Omental fat pad (tissue), 4 donors: ENCODE results near the gene MEMO1. TPM values are rescaled to one million over a fixed set of nuclear protein-coding genes. Genes with fewer than 3 reads are reported as not detected.

ENCODE experiments used
- ATAC-seq: fragments of 150-250 bp; one replicate; pipeline ENCODE4 v1.9.1; 2016; ENCODE audit warnings: mild to moderate bottlenecking, moderate library complexity; ENCODE audit not compliant: low FRiP score
- DNase-seq: peaks from one replicate; pipeline ENCODE4 v3.0.0-alpha.2; 2019; ENCODE audit warnings: low spot score
- CTCF ChIP-seq, 3 donors: fragments of 450-650 bp; IDR thresholded peaks; one replicate each; pipeline ENCODE4 v1.5.1; 2016 to 2017; ENCODE audit warnings: antibody characterized with exemption in 3 of 3, mild to moderate bottlenecking in 3 of 3, moderate library complexity in 2 of 3
- total RNA-seq, 4 donors: library from RNA; depleted of rRNA; stranded (reverse); fragments of >200 nt; gene quantifications; one replicate each; pipeline ENCODE4 v1.1.0, GENCODE V29; 2016

Gene MEMO1
- total RNA-seq, 4 donors from 2014 or later = 14.7 to 26.2 (median 21.7) TPM

GRCh38 chr2:32003791-32004190 is 7.0 kb downstream of the MEMO1 start:
- DNase-seq (no peak), ATAC-seq (no peak)
- TF ChIP-seq CTCF (IDR thresholded peaks at IDR 0.05) = no peak

GRCh38 chr2:32002406-32002805 is 8.4 kb downstream of the MEMO1 start:
- no peak for TF ChIP-seq CTCF (IDR thresholded peaks at IDR 0.05)

GRCh38 chr2:31999438-31999837 is 11.4 kb downstream of the MEMO1 start:
- TF ChIP-seq CTCF (IDR thresholded peaks at IDR 0.05) = no peak
- no peak for ATAC-seq
- no peak for DNase-seq

More at GRCh38 chr2:32002406-32002805, 8.4 kb downstream of the MEMO1 start:
- ATAC-seq (no peak), DNase-seq (no peak)

GRCh38 chr2:31998731-31999383 is 12.0 kb downstream of the MEMO1 start:
- TF ChIP-seq CTCF (IDR thresholded peaks at IDR 0.05) = no peak
- ATAC-seq = no peak
- no peak for DNase-seq

- no peak for ATAC-seq
- DNase-seq = no peak
- no peak for TF ChIP-seq CTCF (IDR thresholded peaks at IDR 0.05)
These were observed 13.2 kb downstream of the MEMO1 start for GRCh38 chr2:31997653-31998052.

- TF ChIP-seq CTCF (IDR thresholded peaks at IDR 0.05) = no peak
- ATAC-seq (no peak), DNase-seq (no peak)
These were observed 14.1 kb downstream of the MEMO1 start for GRCh38 chr2:31996571-31997150.

- DNase-seq (no peak), ATAC-seq (no peak)
- no peak for TF ChIP-seq CTCF (IDR thresholded peaks at IDR 0.05)
These were observed 17.9 kb downstream of the MEMO1 start for GRCh38 chr2:31992934-31993333.
